Cardiac muscle cell (in vitro differentiated cells and primary cell): Measurements from ENCODE around the gene ATXN1. TPM values are rescaled to one million over a fixed set of nuclear protein-coding genes. Genes with fewer than 3 reads are reported as not detected.

Experiments
- DNase-seq, 2 donors: peaks; one replicate each; pipeline versions ENCODE4 v3.0.0 to v3.0.0-alpha.2; 2010 to 2017; ENCODE audit warnings: low read depth in 1 of 2, low spot score in 1 of 2
- H3K27ac ChIP-seq: fragments of 200-600 bp; sonication (generic); 2 replicates; pipeline ENCODE4 v1.5.1; 2016
- H3K27me3 ChIP-seq: fragments of 200-600 bp; sonication (generic); 2 replicates; pipeline ENCODE4 v1.6.0; 2016; ENCODE audit warnings: control low read depth
- H3K36me3 ChIP-seq: fragments of 200-600 bp; sonication (generic); 2 replicates; pipeline ENCODE4 v1.5.1; 2016; ENCODE audit warnings: control low read depth
- H3K4me1 ChIP-seq: fragments of 200-600 bp; sonication (generic); 2 replicates; pipeline ENCODE4 v1.8.1; 2017; ENCODE audit warnings: low read depth, mild to moderate bottlenecking, mixed run types
- H3K4me3 ChIP-seq: fragments of 200-600 bp; sonication (generic); 2 replicates; pipeline ENCODE4 v1.5.1; 2016; ENCODE audit warnings: mild to moderate bottlenecking
- H3K9me3 ChIP-seq: fragments of 200-600 bp; sonication (generic); 2 replicates; pipeline ENCODE4 v1.5.1; 2017; ENCODE audit warnings: low read depth, mild to moderate bottlenecking, control low read depth
- CTCF ChIP-seq: IDR thresholded peaks from 2 replicates; pipeline ENCODE4 v1.5.1; 2012; ENCODE audit warnings: low read depth, mild to moderate bottlenecking, low read length
- polyA plus RNA-seq: library from polyadenylated mRNA; unstranded; fragments of >200 nt; fragmentation: Nextera tagmentation; extraction: Ambion mirVana; gene quantifications from 2 replicates; pipeline ENCODE4 v1.2.1, GENCODE V29; 2016
- total RNA-seq: library from RNA; depleted of rRNA; stranded (reverse); fragments of >200 nt; gene quantifications from 2 replicates; pipeline ENCODE4 v1.2.3, GENCODE V29; 2016

ATXN1 gene
- total and polyA plus RNA-seq, 2 experiments from 2014 or later = 15.1 to 37.4 TPM

DNA sequence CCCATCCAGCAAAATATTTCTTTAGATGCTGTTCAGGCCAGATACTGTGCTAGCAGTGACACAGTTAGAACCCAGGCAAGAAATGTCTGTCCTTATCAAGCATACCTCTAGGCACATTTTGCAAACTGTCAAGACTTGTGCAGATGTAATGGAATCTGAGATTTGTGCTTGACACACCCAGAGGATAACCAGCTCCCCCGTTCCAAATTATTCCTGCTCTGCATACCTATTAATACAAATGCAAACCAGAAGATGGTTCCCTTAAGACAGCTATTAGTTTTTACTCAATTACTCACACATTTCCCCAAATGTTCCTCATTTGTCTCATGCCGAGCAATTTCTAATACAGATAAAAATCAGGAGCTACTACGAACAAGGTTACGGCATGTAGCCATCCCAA, 40.4 kb downstream of the ATXN1 start:
- peaks cover 9% of the 10 kb centered on the region for H3K4me1 ChIP-seq
- H3K27ac ChIP-seq = no peak overlapping the region
- no peak for DNase-seq
- no peak for TF ChIP-seq CTCF
- H3K9me3 ChIP-seq = no peaks in the 10 kb centered on the region
- no peaks in the 10 kb centered on the region for H3K36me3 ChIP-seq
- no peak overlapping the region for H3K4me3 ChIP-seq
- H3K27me3 ChIP-seq = no peaks in the 10 kb centered on the region

- H3K36me3 ChIP-seq = no peaks in the 10 kb centered on the region
- no peaks in the 10 kb centered on the region for H3K9me3 ChIP-seq
- H3K4me3 ChIP-seq = no peak overlapping the region
- H3K27me3 ChIP-seq = no peaks in the 10 kb centered on the region
- TF ChIP-seq CTCF = no peak
- H3K27ac ChIP-seq = no peak overlapping the region
- H3K4me1 ChIP-seq = peaks cover 9% of the 10 kb centered on the region
- no peak for DNase-seq
Observed at GRCh38 chr6:16719488-16719887, 41.8 kb downstream of the ATXN1 start.

DNA sequence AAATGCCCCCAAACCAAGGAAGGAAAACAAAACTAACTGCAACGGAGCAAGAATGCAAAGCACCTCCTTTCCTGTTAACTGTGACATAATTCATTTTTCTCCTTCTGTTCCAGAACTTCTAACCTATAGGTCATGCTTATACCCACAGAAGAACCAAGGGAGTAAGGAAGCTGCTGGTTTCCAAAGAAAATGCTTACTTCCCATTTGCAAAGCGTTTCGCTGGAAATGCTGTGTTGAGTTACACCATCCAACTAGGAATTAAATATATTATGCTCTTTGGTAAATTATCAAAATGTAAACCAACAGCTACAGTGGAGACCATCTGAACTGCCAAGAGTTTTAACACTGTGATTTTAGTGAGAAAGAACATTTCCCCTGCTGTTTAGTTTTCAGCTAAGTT, 42.9 kb downstream of the ATXN1 start:
- no peak for TF ChIP-seq CTCF
- Histone ChIP-seq H3K4me1 (no peaks in the 10 kb centered on the region), H3K36me3 (no peaks in the 10 kb centered on the region), H3K9me3 (no peaks in the 10 kb centered on the region), H3K4me3 (no peak overlapping the region), H3K27ac (no peak overlapping the region), H3K27me3 (no peaks in the 10 kb centered on the region)
- DNase-seq = no peak

- TF ChIP-seq CTCF = no peak
- no peak overlapping the region for H3K27ac ChIP-seq
Observed at GRCh38 chr6:16717275-16717942, 43.9 kb downstream of the ATXN1 start.

DNA sequence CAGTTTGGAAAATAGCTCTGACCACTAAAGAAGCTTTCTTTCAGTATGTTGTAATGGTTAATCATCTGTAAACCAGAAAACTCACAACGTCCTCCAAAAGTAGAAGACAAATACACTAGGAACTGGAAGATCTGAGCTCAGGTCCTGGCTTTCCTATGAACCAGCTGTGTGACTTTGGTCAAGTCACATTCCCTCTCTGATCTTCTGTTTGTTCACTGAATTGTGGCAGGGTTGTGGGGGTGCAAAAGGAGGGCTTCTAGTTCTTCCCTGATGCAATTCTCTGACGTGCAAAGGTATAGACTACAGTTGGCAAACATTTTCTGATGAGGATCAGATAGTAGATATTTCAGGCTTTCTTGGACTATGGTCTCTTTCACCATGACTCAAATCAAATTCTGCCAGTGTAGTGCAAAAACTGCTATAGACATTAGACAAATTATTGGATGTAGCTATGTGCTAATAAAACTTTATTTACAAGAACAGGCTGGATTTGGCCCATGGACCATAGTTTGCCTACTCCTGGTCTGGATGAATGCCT, 44.9 kb downstream of the ATXN1 start:
- no peaks in the 10 kb centered on the region for H3K27me3 ChIP-seq
- H3K4me1 ChIP-seq = no peaks in the 10 kb centered on the region
- no peak for DNase-seq
- no peak overlapping the region for H3K27ac ChIP-seq
- H3K4me3 ChIP-seq = no peak overlapping the region
- H3K36me3 ChIP-seq = no peaks in the 10 kb centered on the region
- H3K9me3 ChIP-seq = no peaks in the 10 kb centered on the region
- no peak for TF ChIP-seq CTCF

More at GRCh38 chr6:16717275-16717942, 43.9 kb downstream of the ATXN1 start:
- DNase-seq = no peak
- H3K4me1 ChIP-seq = no peaks in the 10 kb centered on the region
- no peak overlapping the region for H3K4me3 ChIP-seq
- H3K27me3 ChIP-seq = no peaks in the 10 kb centered on the region
- H3K9me3 ChIP-seq = no peaks in the 10 kb centered on the region
- H3K36me3 ChIP-seq = no peaks in the 10 kb centered on the region
